B cell (primary cell): ENCODE measurements around the gene DCBLD2. TPM values are rescaled to one million over a fixed set of nuclear protein-coding genes. Genes with fewer than 3 reads are reported as not detected.

Experiments used
- ATAC-seq: fragments of 200-7000 bp; cut with Tn5 transposase; one replicate; pipeline ENCODE4 v1.10.0; 2021; ENCODE audit warnings: low read depth, mild to moderate bottlenecking, moderate number of reproducible peaks, moderate library complexity
- CTCF ChIA-PET: fragments of 350-600 bp; sonication (Branson Sonifier 250); formaldehyde crosslinking; loops from one replicate; lab custom pipeline; 2021; ENCODE audit warnings: antibody characterized with exemption, inconsistent platforms; lab: Charles Lee
- POLR2A ChIA-PET: fragments of 350-600 bp; sonication (Branson Sonifier 250); formaldehyde crosslinking; loops from one replicate; lab custom pipeline; 2021; ENCODE audit warnings: antibody characterized with exemption; lab: Charles Lee
- DNase-seq: peaks from one replicate; pipeline ENCODE4 v3.0.0; 2013
- H2AFZ ChIP-seq: 2 replicates; pipeline ENCODE4 v1.6.1; 2012; ENCODE audit warnings: mild to moderate bottlenecking, low read depth, low read length; ENCODE audit not compliant: insufficient read depth, poor library complexity, severe bottlenecking
- H3K27ac ChIP-seq, 2 donors: 1 replicate in 1 of 2; 2 replicates in 1 of 2; pipeline ENCODE4 v1.5.1; 2012 to 2013; ENCODE audit warnings: low read length in 2 of 2, mild to moderate bottlenecking in 2 of 2, moderate library complexity in 1 of 2
- H3K27me3 ChIP-seq, 4 experiments: fragments of 200-600 bp in 1 of 4; sonication (generic) in 1 of 4; replicated peaks in 1 of 4; 1 replicate in 2 of 4; 2 replicates in 2 of 4; pipeline versions ENCODE4 v1.6.1 to v1.7.0; 2013 to 2016; ENCODE audit warnings: low read length in 3 of 4, mild to moderate bottlenecking in 2 of 4, mixed read lengths in 1 of 4, moderate library complexity in 1 of 4; ENCODE audit not compliant: insufficient read depth in 4 of 4, control insufficient read depth in 3 of 4; ENCODE audit errors: control extremely low read depth in 1 of 4
- H3K36me3 ChIP-seq, 2 experiments: replicated peaks in 1 of 2; 1 replicate in 1 of 2; 2 replicates in 1 of 2; pipeline versions ENCODE4 v1.6.1 to v1.7.1; 2013; ENCODE audit warnings: low read length in 1 of 2; ENCODE audit not compliant: insufficient read depth in 2 of 2, control insufficient read depth in 1 of 2; ENCODE audit errors: control extremely low read depth in 1 of 2, extremely low read depth in 1 of 2
- H3K4me1 ChIP-seq, 2 donors: fragments of 200-600 bp in 1 of 2; sonication (generic) in 1 of 2; 1 replicate in 1 of 2; 2 replicates in 1 of 2; pipeline versions ENCODE4 v1.5.1 to v1.6.1; 2013 to 2017; ENCODE audit warnings: low read length in 2 of 2; ENCODE audit not compliant: control insufficient read depth in 2 of 2, insufficient read depth in 2 of 2
- H3K4me2 ChIP-seq: replicated peaks from 2 replicates; pipeline ENCODE3; 2012; ENCODE audit warnings: mild to moderate bottlenecking, low read depth, low read length; ENCODE audit not compliant: poor library complexity, severe bottlenecking
- H3K4me3 ChIP-seq, 5 experiments: fragments of 200-600 bp in 1 of 5; sonication (generic) in 1 of 5; 1 replicate in 3 of 5; 2 replicates in 2 of 5; pipeline versions ENCODE4 v1.5.1 to v1.7.0; 2011 to 2016; ENCODE audit warnings: low read length in 4 of 5, mild to moderate bottlenecking in 4 of 5, low read depth in 2 of 5, control low read depth in 1 of 5, moderate library complexity in 1 of 5; ENCODE audit not compliant: insufficient read depth in 1 of 5; ENCODE audit errors: control extremely low read depth in 1 of 5, extremely low read depth in 1 of 5
- H3K79me2 ChIP-seq: fragments of 200-600 bp; sonication (generic); one replicate; pipeline ENCODE4 v1.6.0; 2016; ENCODE audit warnings: low read length; ENCODE audit not compliant: control insufficient read depth, insufficient read depth
- H3K9ac ChIP-seq: fragments of 200-600 bp; sonication (generic); 2 replicates; pipeline ENCODE4 v1.6.1; 2017; ENCODE audit warnings: mild to moderate bottlenecking, low read length, moderate library complexity
- H3K9me3 ChIP-seq, 3 donors: one replicate each; pipeline versions ENCODE4 v1.6.1 to v1.7.1; 2013; ENCODE audit warnings: low read length in 2 of 3; ENCODE audit not compliant: control insufficient read depth in 2 of 3, insufficient read depth in 1 of 3; ENCODE audit errors: control extremely low read depth in 1 of 3
- H4K20me1 ChIP-seq: 2 replicates; pipeline ENCODE4 v1.6.0; 2012; ENCODE audit warnings: mild to moderate bottlenecking, low read length; ENCODE audit not compliant: insufficient read depth, control insufficient read depth, poor library complexity, severe bottlenecking
- H3K27ac Mint-ChIP-seq: one replicate; pipeline ENCODE4 v1.8.0; 2021; ENCODE audit warnings: mixed read lengths
- H3K27me3 Mint-ChIP-seq: one replicate; pipeline ENCODE4 v1.8.0; 2021; ENCODE audit warnings: mixed read lengths
- H3K4me1 Mint-ChIP-seq: one replicate; pipeline ENCODE4 v1.8.0; 2021; ENCODE audit warnings: mixed read lengths
- H3K4me3 Mint-ChIP-seq: one replicate; pipeline ENCODE4 v1.8.0; 2021; ENCODE audit warnings: mixed read lengths
- H3K9me3 Mint-ChIP-seq: one replicate; pipeline ENCODE4 v1.8.0; 2022; ENCODE audit warnings: mixed read lengths; ENCODE audit not compliant: insufficient read depth
- EZH2 ChIP-seq: IDR thresholded peaks from 2 replicates; pipeline ENCODE4 v1.6.1; 2012; ENCODE audit warnings: borderline replicate concordance, low read depth, mild to moderate bottlenecking, moderate library complexity, low read length; ENCODE audit not compliant: insufficient read depth, poor library complexity, severe bottlenecking
- WGBS: methylation state at CpG from one replicate; pipeline ENCODE4 v1.1.5; 2013; ENCODE audit warnings: missing lambda C conversion rate; ENCODE audit not compliant: insufficient coverage; 5-methylcytosine and 5-hydroxymethylcytosine counted together
- intact Hi-C: fragments of 100-400 bp; cut with micrococcal nuclease; formaldehyde crosslinking; loops from one replicate; pipeline ENCODE4 v1.10.0; 2022
- polyA plus RNA-seq: library from polyadenylated mRNA; depleted of rRNA; stranded (reverse); fragments of >200 nt; gene quantifications from 2 replicates; pipeline ENCODE4 v1.2.3, GENCODE V29; 2012
- total RNA-seq, 2 donors: library from RNA; stranded (reverse); fragments of 120-200 nt in 1 of 2; gene quantifications; 1 replicate in 1 of 2; 2 replicates in 1 of 2; pipeline versions ENCODE4 v1.2.3 to v1.2.4, GENCODE V29; 2013 to 2022
- TF ChIP-seq, protein P1 (sequence below): fragments of 200-600 bp; IDR thresholded peaks from one replicate; pipeline ENCODE4 v1.8.0; 2022; ENCODE audit warnings: antibody characterized with exemption, mild to moderate bottlenecking

The DCBLD2 gene
- total and polyA plus RNA-seq, 2 donors (not counting 1 experiment from before 2014, with no cell fraction given), result 0.37 to 3.5 TPM

DNA sequence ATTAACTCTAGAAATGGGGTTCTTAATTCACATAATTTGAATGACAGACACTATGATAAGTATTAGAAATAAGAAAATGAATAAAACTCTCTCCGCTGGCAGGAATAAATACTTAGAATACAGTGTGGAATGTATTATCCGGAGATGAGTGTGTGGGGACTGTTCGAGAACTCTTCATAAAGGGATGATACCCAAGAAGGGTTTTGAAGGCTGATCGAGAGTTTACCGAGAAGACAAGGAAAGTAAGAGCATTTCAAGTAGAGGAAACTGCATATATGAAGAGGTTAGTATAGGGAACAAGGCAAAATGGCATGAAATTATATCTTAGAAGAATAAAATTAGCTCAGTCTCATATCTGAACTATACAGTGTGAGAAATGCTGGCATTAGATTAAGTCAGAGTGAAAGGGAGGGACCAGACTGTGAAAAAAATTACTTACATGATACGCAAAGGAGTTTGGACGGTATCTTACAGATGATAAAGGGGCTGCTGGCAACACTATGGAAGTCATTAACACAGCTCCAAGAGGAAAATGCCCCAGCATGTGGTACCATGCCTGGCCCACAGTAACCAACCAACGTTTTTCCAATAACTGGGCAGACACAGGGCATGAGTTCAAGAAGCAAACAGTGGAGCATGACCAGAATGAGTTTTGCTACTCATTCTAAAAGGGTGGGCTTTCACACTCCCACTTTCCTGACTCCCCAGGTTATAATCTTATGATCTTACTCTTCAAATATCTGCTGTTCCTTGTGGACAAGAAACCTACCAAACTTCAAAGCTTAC lies 6.5 kb downstream of the DCBLD2 start:
- DNase-seq (no peak), ATAC-seq (no peak)
- intact Hi-C loops, result no loop called here
- H3K36me3 ChIP-seq, result no peaks in the 10 kb centered on the region
- H3K4me1 Mint-ChIP-seq, result no peaks in the 10 kb centered on the region
- no peak overlapping the region for H3K4me3 Mint-ChIP-seq
- WGBS, result 93% methylated on average over 7 of the region's 8 CpGs
- H3K27me3 Mint-ChIP-seq, result no peaks in the 10 kb centered on the region
- H2AFZ ChIP-seq, result no peak overlapping the region
- ChIA-PET POLR2A (no interaction called here), CTCF (no interaction called here)
- no peak overlapping the region for H3K27ac Mint-ChIP-seq
- no peaks in the 10 kb centered on the region for H3K9me3 Mint-ChIP-seq
- H3K9me3 ChIP-seq, result no peaks in the 10 kb centered on the region
- no peak overlapping the region for H3K4me3 ChIP-seq
- no peaks in the 10 kb centered on the region for H3K4me1 ChIP-seq
- no peak overlapping the region for H3K4me2 ChIP-seq
- no peak for TF ChIP-seq EZH2
- TF ChIP-seq, protein P1, sequence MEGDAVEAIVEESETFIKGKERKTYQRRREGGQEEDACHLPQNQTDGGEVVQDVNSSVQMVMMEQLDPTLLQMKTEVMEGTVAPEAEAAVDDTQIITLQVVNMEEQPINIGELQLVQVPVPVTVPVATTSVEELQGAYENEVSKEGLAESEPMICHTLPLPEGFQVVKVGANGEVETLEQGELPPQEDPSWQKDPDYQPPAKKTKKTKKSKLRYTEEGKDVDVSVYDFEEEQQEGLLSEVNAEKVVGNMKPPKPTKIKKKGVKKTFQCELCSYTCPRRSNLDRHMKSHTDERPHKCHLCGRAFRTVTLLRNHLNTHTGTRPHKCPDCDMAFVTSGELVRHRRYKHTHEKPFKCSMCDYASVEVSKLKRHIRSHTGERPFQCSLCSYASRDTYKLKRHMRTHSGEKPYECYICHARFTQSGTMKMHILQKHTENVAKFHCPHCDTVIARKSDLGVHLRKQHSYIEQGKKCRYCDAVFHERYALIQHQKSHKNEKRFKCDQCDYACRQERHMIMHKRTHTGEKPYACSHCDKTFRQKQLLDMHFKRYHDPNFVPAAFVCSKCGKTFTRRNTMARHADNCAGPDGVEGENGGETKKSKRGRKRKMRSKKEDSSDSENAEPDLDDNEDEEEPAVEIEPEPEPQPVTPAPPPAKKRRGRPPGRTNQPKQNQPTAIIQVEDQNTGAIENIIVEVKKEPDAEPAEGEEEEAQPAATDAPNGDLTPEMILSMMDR, result no peak
- no peaks in the 10 kb centered on the region for H4K20me1 ChIP-seq
- no peaks in the 10 kb centered on the region for H3K27me3 ChIP-seq
- H3K79me2 ChIP-seq, result no peaks in the 10 kb centered on the region
- H3K9ac ChIP-seq, result no peak overlapping the region
- H3K27ac ChIP-seq, result no peak overlapping the region

DNA sequence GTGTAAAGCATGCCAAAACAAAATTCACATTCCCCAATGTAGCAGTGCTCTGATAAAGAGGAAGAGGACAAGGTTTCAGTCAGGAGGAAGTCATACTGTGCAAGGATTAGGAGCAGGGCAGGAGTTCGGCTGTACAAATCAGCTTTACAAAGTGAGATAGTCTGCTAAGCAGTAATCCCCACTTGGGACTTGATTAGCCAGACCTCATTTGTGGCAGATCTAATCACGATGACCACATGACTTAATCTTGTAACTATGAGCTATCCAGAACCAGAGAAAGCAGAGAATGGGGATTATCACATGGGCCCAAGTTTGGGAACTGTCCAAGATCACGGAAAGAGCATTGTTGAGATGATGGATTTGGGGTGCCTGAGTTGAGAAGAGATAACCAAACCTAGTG lies 7.8 kb downstream of the DCBLD2 start:
- H3K4me2 ChIP-seq, result no peak overlapping the region
- 56% methylated on average over 3 of the region's 3 CpGs for WGBS
- no peak overlapping the region for H3K27ac ChIP-seq
- CTCF ChIA-PET, result no interaction called here
- TF ChIP-seq, protein P1, result no peak
- no peak for TF ChIP-seq EZH2
- no peaks in the 10 kb centered on the region for H3K79me2 ChIP-seq
- H2AFZ ChIP-seq, result no peak overlapping the region
- no peaks in the 10 kb centered on the region for H3K9me3 ChIP-seq
- POLR2A ChIA-PET, result no interaction called here
- no peaks in the 10 kb centered on the region for H3K27me3 ChIP-seq
- H3K4me3 ChIP-seq, result no peak overlapping the region
- DNase-seq (no peak), ATAC-seq (no peak)
- no peak overlapping the region for H3K9ac ChIP-seq
- intact Hi-C loops, result no loop called here
- no peaks in the 10 kb centered on the region for H4K20me1 ChIP-seq
- Mint-ChIP-seq H3K27me3 (no peaks in the 10 kb centered on the region), H3K4me3 (no peak overlapping the region), H3K4me1 (no peaks in the 10 kb centered on the region), H3K27ac (no peak overlapping the region), H3K9me3 (no peaks in the 10 kb centered on the region)
- H3K4me1 ChIP-seq, result no peaks in the 10 kb centered on the region
- H3K36me3 ChIP-seq, result no peaks in the 10 kb centered on the region
